ENCODE data around the gene ENDOV. TPM values are rescaled to one million over a fixed set of nuclear protein-coding genes. Genes with fewer than 3 reads are reported as not detected.

Gene ENDOV
- total and polyA plus RNA-seq, 2 of the 13 experiments (the other 11 are each of a cell fraction or from before 2014, with no cell fraction given) = 15.1 to 17.1 TPM

GRCh38 chr17:80428363-80428762, 13.4 kb downstream of the ENDOV start:
- TF ChIP-seq YEATS2 (CRISPR knock-in tag; IDR thresholded peaks at IDR 0.05; ENCODE audit: borderline replicate concordance) = no peak
- no peak for TF ChIP-seq HOXD1 (CRISPR knock-in tag; IDR thresholded peaks at IDR 0.05)
- in situ Hi-C loops (cut with HindIII; ENCODE audit: extremely low pct_ligation_motif_present, low pct_unique_long_range_greater_than_20kb) = loop anchor here (5.0 kb wide), 3 partner anchors 79 to 554 kb away; no protein-coding TSS in a partner anchor
- no peak for DNase-seq (ENCODE audit: low spot score)
- Histone ChIP-seq H3K4me2 (ENCODE audit: low read depth, low read length) (no peak overlapping the region), H4K20me1 (ENCODE audit: insufficient read depth, low read length) (no peaks in the 10 kb centered on the region; the same call in 1 of the 2 replicates), H3K9ac (ENCODE audit: insufficient read depth, low read depth, low read length) (no peak overlapping the region), H3K27ac (ENCODE audit: extremely low read length, insufficient read depth, low read length) (no peak overlapping the region), H3K4me1 (ENCODE audit: insufficient read depth, low read length) (no peaks in the 10 kb centered on the region), H3K4me3 (replicated peaks in 1 of 3; ENCODE audit: insufficient read depth in 1 of 3, low read depth in 2 of 3, low read length in 3 of 3) (no peak overlapping the region), H3K36me3 (replicated peaks in 1 of 2; ENCODE audit: control insufficient read depth in 1 of 2, insufficient read depth in 2 of 2, low read length in 2 of 2) (no peaks in the 10 kb centered on the region), H3K27me3 (ENCODE audit: control insufficient read depth in 1 of 2, insufficient read depth in 2 of 2, low read length in 2 of 2) (no peaks in the 10 kb centered on the region), H3K9me3 (ENCODE audit: low read length) (no peaks in the 10 kb centered on the region), H2AFZ (ENCODE audit: low read length) (no peak overlapping the region), H3K79me2 (ENCODE audit: insufficient read depth, low read length) (no peaks in the 10 kb centered on the region)
- ChIA-PET CTCF (ENCODE audit: low intra/inter-chr PET ratio, low total read pairs) (interaction anchor here (5.9 kb wide), 1 partner anchor 147 kb away, joined by 114 read pairs; no protein-coding TSS in a partner anchor), POLR2A (no interaction called here)
- 64% methylated on average over 6 of the region's 12 CpGs for WGBS (ENCODE audit: low lambda C conversion rate)
- BruUV-seq (replicated peaks) = no TSS peak
- no peak for ATAC-seq
- no peak for FAIRE-seq
- intact Hi-C loops (cut with micrococcal nuclease; ENCODE audit: unreplicated experiment) = loop anchor here (5.0 kb wide), 2 partner anchors 224 to 549 kb away; no protein-coding TSS in a partner anchor

- no peaks in the 10 kb centered on the region for H3K79me2 ChIP-seq (ENCODE audit: insufficient read depth, low read length)
- H3K36me3 ChIP-seq (replicated peaks in 1 of 2; ENCODE audit: control insufficient read depth in 1 of 2, insufficient read depth in 2 of 2, low read length in 2 of 2) = no peaks in the 10 kb centered on the region
- in situ Hi-C loops (cut with HindIII; ENCODE audit: extremely low pct_ligation_motif_present, low pct_unique_long_range_greater_than_20kb) = loop anchor here (5.0 kb wide), 3 partner anchors 79 to 554 kb away; no protein-coding TSS in a partner anchor
- ATAC-seq (no peak), FAIRE-seq (no peak), DNase-seq (ENCODE audit: low spot score) (no peak)
- H3K4me2 ChIP-seq (ENCODE audit: low read depth, low read length) = no peak overlapping the region
- no peaks in the 10 kb centered on the region for H3K27me3 ChIP-seq (ENCODE audit: control insufficient read depth in 1 of 2, insufficient read depth in 2 of 2, low read length in 2 of 2)
- no peak overlapping the region for H2AFZ ChIP-seq (ENCODE audit: low read length)
- no peak overlapping the region for H3K27ac ChIP-seq (ENCODE audit: extremely low read length, insufficient read depth, low read length)
- H3K9ac ChIP-seq (ENCODE audit: insufficient read depth, low read depth, low read length) = no peak overlapping the region
- 84% methylated on average over 11 of the region's 11 CpGs for WGBS (ENCODE audit: low lambda C conversion rate)
- ChIA-PET CTCF (ENCODE audit: low intra/inter-chr PET ratio, low total read pairs) (interaction anchor here (5.9 kb wide), 1 partner anchor 147 kb away, joined by 114 read pairs; no protein-coding TSS in a partner anchor), POLR2A (no interaction called here)
- intact Hi-C loops (cut with micrococcal nuclease; ENCODE audit: unreplicated experiment) = loop anchor here (5.0 kb wide), 2 partner anchors 224 to 549 kb away; no protein-coding TSS in a partner anchor
- H3K9me3 ChIP-seq (ENCODE audit: low read length) = no peaks in the 10 kb centered on the region
- no peaks in the 10 kb centered on the region; the same call in 1 of the 2 replicates for H4K20me1 ChIP-seq (ENCODE audit: insufficient read depth, low read length)
- TF ChIP-seq ZNF496 (CRISPR knock-in tag; IDR thresholded peaks at IDR 0.05; ENCODE audit: insufficient replicate concordance) (no peak), NPAS2 (CRISPR knock-in tag; IDR thresholded peaks at IDR 0.05; ENCODE audit: borderline replicate concordance) (no peak), ZNF362 (CRISPR knock-in tag; IDR thresholded peaks at IDR 0.05; ENCODE audit: borderline replicate concordance) (no peak), ZSCAN20 (CRISPR knock-in tag; IDR thresholded peaks at IDR 0.05; ENCODE audit: borderline replicate concordance) (no peak)
- no peak overlapping the region for H3K4me3 ChIP-seq (replicated peaks in 1 of 3; ENCODE audit: insufficient read depth in 1 of 3, low read depth in 2 of 3, low read length in 3 of 3)
- no peaks in the 10 kb centered on the region for H3K4me1 ChIP-seq (ENCODE audit: insufficient read depth, low read length)
- BruUV-seq (replicated peaks) = no TSS peak
Measured at GRCh38 chr17:80428796-80429195, 13.8 kb downstream of the ENDOV start.
